Hematopoietic multipotent progenitor cell treated with erythropoietin and hydrocortisone succinate and interleukin-3 and kit ligand, for 17 days (in vitro differentiated cells): ENCODE results near the gene GPR107.
A peak's percentile ranks its signal among the peaks of the same experiment; 100 is the strongest.

Experiments used
- DNase-seq: peaks from one replicate; pipeline ENCODE4 v3.0.0-alpha.2; 2015; ENCODE audit warnings: low spot score

GPR107 gene

DNA sequence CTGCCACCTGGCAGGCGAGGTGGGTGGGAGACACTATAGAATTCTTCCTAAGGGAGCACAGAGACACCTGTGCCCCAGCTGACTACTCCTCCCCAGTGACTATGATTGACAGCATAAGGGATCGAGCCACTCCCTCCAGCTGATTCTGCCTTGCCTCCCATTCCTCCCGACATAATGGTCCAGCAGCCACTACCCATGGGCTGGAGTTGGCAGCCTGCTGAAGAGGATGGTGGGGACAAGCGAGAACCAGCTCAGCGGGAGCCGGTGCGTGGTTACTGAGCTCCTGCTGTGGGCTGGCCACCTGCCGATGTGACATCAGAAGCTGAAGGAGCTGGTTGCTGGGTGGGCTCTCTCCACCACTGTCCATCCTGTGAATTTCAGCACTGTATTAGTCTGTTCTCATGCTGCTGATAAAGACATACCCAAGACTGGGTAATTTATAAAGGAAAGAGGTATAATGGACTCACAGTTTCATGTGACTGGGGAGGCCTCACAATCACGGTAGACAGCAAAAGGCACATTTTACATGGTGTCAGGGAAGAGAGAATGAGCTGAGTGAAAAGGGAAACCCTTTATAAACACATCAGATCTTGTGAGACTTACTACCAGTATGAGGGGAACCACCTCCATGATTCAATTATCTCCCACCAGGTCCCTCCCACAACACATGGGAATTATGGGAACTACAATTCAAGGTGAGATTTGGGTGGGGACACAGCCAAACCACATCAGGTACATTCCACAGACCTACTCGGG lies 106.4 kb downstream of the GPR107 start:
- no peak for DNase-seq

GRCh38 chr9:130160862-130161470 lies 107.3 kb downstream of the GPR107 start:
- no peak for DNase-seq

- DNase-seq = no peak
Observed at GRCh38 chr9:130165579-130165978, 111.9 kb downstream of the GPR107 start.

DNA sequence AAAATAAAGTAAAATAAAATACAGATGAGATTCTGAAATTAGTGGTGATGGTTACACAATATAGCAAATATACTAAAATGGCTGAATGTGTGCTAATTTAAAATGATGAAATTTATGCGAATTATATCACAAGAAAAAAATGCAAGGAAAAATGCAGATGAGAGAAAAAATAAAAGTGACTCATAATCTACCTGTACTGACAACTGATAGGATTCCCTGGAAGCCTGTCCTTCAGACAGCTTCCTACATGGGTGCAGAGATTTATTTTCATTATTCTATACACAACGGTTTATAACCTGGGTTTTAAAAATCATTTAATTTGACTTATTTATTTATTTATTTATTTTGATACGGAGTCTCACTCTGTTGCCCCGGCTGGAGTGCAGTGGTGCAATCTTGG lies 112.7 kb downstream of the GPR107 start:
- no peak for DNase-seq

DNA sequence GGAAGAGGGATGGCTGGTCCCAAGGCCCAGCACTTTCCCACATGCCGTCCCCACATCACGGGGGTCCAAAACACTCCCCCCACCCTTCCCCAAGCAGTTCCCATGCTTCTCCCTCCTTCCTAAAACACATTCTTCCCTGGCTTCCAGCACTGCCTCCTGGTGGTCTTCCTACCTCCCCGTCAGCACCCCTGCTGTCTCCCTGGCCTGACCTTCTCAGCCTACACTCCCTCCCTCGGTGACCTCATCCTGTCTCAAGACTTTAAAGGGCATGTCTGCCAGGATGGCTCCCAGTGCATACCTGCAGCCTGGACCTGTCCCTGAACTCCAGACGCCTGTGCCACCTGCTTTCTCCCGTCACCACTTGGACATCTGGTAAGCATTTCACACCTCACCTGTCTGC lies 114.2 kb downstream of the GPR107 start:
- no peak for DNase-seq

GRCh38 chr9:130171226-130172148 lies 117.8 kb downstream of the GPR107 start:
- DNase-seq = no peak

- peak; percentile 60 for DNase-seq
Observed at GRCh38 chr9:130172161-130172857, 118.6 kb downstream of the GPR107 start, which contains the start of gene NCS1. Gene NCS1 (plus strand): TSS chr9:130172404. CDS start chr9:130172664, 260 bp downstream.

DNA sequence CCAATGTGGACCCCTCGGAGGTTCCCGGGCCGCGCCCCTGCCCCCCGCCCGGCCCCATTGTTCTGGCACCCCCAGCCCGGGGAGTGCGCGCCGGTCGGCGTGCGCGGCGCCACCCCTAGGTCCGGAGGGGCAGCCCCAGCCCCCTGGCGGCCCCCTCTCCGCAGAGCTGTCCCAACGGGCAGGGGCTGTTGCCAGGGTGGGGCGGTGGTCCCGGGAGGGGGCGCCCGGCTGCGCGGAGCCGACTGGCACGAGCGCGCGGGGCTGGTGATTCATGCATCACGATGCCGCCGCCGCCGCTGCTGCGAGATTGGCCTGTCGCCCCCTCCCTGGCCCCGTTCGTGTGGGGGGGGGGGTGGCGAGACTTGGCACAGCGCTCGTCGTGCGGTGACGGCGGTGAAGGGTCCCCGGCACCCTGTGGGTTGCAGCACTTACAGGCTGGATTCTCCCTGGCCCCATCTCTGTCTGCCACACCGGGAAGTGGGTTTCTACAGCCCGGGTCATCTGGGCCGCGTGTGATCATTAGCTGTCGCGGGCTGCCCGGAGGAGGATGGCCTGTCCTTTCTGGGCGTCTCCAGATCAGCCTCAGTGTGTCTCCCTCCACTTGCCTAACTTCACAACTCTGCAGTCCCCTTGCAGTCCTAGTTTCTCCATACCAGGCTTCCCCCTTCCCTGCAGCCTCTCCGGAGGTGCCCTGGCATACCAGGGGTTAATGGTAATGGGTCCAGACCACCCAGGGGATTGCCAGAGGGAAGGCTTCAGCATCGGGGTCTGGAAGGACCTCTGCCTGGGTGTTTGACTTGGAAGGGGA lies 119.4 kb downstream of the GPR107 start:
- DNase-seq = peak; percentile 34

GRCh38 chr9:130173666-130173983 lies 119.9 kb downstream of the GPR107 start:
- no peak for DNase-seq

DNA sequence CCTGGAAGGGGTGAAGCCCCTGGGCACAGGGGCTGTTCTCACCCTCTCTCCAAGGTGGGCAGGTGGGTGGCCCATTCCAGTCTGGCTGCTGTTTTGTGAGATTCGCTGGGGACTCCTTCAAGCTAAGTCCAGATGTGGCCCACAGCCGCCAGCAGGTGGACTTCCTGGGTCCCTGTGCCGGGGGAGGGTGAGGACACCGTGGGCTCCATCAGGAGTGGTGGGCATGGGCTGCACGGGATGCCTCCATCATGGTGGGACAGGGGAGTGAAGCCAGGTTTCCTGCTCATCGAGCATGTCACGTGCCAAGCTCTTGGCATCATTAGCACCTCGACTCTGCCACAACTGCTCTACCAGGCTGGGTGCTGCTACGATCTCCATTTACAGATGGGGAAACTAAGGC lies 120.3 kb downstream of the GPR107 start:
- DNase-seq = no peak

DNA sequence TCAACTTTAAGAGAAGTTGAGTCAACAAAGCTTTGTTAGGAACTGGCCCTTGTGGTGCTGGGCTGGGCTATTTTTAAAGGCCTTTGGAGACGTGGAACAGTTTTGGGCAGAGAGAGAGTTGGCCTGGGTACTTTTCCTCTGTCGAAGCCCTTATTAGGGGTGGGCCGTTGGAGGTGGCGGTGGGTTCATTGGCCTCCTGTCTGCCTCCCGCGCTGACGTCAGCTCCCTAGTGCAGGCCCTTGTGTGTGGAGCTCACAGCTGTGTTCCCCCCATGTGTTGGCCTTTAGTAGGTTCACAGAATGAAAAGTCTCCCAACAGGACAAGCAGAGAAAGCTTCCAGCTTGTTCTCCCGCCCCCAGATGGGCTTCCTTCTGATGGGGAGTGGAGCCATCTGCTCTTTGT lies 121.2 kb downstream of the GPR107 start:
- no peak for DNase-seq

GRCh38 chr9:130175355-130175754 lies 121.6 kb downstream of the GPR107 start:
- DNase-seq = no peak

DNA sequence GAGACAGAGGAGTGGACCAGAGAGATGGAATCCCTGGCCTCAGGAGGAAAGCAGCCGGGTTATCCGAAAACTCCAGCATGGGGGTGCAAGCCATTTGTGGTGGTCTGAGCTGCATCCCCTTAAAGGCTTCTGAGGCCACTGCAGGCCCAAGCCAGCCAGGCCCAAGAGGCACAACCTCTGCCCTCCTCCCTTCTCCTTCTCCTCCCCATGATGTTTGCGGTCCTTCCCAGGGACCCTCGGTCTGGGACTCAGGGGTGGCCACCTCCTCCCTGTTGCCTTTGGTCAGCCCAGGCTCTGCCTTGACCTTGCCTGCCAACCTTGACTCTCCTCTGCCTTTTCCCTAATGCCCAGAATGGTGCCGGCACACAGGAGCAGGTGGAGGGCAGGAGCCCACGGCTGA lies 123.1 kb downstream of the GPR107 start:
- no peak for DNase-seq

- no peak for DNase-seq
Observed at GRCh38 chr9:130177898-130178805, 124.4 kb downstream of the GPR107 start.

- DNase-seq = no peak
Observed at GRCh38 chr9:130179331-130179907, 125.7 kb downstream of the GPR107 start.

DNA sequence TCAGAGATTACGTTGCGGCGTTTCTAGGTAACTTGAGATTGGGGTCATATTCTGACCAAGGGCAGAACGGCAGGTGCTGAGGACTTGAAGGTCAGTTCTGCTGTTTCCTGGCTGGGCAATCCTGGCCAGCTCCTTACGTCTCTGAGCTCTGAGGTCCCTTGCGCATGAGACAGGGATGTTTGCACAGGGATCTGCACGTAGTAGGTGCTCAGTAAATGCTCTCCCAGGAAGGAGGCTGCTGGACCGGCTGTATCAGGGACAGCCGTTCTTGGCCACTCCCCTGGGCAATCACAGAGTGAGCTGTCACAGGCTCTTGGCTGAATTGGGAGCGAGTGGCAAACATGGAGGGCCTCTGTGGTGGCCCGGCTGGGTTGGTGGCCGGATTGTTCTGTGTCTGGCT lies 126.8 kb downstream of the GPR107 start:
- DNase-seq = peak; percentile 49

DNA sequence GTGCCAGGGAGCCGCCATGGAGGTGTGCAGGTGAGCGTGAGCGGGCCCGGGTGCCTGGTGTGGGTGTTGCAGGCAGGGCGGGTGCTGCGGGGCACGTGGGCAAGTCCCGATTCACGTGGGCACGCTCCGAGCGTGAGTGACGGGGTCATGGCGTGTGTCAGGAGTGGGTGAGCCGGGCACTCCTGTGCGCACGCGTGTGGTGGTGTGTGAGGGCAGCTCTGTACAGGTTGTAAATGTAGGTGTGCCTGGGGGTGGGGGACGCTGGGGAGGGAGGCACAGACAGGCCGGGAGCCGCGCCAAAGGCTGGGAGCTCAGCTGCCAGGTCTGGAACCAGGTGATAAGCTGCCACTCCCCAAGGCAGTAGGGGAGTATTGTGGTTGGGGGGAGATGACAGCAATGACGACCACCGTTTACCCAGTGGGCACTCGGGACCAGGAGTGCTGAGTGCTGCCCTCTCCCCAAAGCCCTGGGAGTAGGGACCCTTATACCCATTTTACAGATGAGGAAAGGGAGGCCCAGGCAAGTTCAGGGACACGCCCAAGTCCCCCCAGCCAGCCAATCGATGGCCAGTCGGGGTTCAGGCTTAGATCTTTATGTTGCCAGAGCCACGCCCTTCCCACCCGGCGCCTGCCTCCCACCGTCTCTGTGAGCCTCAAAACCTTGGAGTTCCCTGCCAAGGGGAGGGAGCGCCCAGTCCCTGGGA lies 128.1 kb downstream of the GPR107 start:
- DNase-seq = peak; percentile 87

DNA sequence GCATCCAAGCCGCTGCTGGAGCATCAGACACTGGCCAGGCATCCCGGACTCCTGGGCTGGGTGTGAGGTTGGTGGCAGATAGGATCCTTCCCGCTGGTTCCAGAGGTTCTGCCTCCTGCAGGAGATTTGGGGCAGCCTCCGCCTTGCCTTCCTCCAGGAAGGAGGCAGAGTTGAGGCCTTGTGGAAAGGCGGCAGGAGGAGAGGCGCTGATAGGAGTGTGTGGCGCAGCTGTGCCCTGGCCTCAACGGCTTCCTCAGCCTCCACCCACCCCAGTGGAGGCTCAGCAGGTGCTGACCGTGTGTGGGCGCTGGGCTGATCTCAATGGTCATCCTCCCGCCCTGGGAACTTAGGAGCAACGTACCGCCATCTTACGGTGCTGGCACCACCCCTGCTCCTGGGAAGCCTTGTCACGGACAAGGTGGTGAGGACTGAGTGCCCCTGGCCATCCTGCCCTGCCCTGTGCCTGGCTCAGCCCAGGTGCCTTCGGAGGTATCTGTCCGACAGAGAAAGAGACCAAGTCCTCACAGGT lies 128.7 kb downstream of the GPR107 start:
- DNase-seq = no peak
